Measurements from ENCODE around the gene AFG3L2.

The AFG3L2 gene

DNA sequence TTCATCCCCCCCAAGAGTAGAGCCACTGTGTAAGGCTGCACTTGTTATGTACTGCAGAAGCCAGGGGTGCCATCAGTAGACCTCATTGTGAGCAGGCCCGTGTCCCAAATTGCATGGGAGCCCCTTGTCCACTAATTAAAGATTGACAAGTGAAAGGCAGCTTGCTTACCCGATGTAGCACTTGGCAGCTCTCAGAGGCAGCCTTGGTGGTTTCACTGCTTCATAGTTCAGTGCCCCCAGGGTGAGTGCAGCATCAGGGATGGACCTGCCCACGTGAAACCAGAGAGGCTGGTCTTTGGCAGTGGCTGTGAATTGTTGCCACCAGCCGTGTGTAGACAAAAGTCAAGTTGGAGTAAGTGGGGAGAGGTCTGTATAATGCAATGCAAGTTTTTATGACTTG lies 55.7 kb downstream of the AFG3L2 start:
- H3K4me3 ChIP-seq (ENCODE audit: control insufficient read depth, low read depth, low read length), result no peak overlapping the region
- DNase-seq (ENCODE audit: low read depth), result no peak
- TF ChIP-seq, protein P1, sequence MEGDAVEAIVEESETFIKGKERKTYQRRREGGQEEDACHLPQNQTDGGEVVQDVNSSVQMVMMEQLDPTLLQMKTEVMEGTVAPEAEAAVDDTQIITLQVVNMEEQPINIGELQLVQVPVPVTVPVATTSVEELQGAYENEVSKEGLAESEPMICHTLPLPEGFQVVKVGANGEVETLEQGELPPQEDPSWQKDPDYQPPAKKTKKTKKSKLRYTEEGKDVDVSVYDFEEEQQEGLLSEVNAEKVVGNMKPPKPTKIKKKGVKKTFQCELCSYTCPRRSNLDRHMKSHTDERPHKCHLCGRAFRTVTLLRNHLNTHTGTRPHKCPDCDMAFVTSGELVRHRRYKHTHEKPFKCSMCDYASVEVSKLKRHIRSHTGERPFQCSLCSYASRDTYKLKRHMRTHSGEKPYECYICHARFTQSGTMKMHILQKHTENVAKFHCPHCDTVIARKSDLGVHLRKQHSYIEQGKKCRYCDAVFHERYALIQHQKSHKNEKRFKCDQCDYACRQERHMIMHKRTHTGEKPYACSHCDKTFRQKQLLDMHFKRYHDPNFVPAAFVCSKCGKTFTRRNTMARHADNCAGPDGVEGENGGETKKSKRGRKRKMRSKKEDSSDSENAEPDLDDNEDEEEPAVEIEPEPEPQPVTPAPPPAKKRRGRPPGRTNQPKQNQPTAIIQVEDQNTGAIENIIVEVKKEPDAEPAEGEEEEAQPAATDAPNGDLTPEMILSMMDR (IDR thresholded peaks at IDR 0.05; ENCODE audit: control insufficient read depth, insufficient read depth, low read depth, low read length, missing control alignments), result no peak

DNA sequence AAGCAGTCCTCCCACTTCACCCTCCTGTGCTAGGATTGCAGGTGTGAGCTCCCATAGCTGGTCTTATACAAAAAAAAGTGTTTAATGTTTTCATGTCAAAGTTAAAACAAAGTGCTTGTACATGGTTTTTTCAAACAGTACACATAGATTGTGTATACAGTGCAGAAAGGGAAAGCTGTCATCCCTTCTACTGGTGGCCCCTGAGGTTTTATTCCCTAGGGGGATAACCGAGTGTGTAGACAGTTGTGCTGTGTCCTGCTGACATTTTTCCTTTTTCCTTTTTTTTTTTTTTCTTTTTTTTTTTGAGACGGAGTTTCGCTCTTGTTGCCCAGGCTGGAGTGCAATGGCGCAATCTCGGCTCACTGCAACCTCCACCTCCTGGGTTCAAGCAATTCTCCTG lies 58.2 kb downstream of the AFG3L2 start:
- DNase-seq (ENCODE audit: low read depth), result no peak
- TF ChIP-seq, protein P1 (IDR thresholded peaks at IDR 0.05; ENCODE audit: control insufficient read depth, insufficient read depth, low read depth, low read length, missing control alignments), result no peak
- no peak overlapping the region for H3K4me3 ChIP-seq (ENCODE audit: control insufficient read depth, low read depth, low read length)

DNA sequence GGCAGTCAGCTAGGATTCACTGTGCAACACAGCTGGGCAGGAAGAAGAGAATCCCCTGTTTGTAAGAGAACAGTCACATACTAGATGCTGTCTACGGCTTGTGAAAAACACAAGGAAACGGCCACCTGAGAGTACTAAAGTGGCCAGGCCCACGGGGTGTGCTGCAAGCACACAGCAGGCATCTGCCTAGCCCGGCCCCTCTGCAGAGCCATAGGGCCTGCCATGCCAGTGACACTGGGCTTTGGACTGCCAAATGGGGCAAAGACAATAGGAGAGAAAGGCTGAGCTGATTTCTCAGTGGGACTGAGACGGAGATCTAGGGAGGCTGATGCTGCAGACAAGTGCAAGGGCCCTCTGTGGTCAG lies 58.7 kb downstream of the AFG3L2 start:
- DNase-seq (ENCODE audit: low read depth), result no peak
- TF ChIP-seq, protein P1 (IDR thresholded peaks at IDR 0.05; ENCODE audit: control insufficient read depth, insufficient read depth, low read depth, low read length, missing control alignments), result no peak
- no peak overlapping the region for H3K4me3 ChIP-seq (ENCODE audit: control insufficient read depth, low read depth, low read length)

DNA sequence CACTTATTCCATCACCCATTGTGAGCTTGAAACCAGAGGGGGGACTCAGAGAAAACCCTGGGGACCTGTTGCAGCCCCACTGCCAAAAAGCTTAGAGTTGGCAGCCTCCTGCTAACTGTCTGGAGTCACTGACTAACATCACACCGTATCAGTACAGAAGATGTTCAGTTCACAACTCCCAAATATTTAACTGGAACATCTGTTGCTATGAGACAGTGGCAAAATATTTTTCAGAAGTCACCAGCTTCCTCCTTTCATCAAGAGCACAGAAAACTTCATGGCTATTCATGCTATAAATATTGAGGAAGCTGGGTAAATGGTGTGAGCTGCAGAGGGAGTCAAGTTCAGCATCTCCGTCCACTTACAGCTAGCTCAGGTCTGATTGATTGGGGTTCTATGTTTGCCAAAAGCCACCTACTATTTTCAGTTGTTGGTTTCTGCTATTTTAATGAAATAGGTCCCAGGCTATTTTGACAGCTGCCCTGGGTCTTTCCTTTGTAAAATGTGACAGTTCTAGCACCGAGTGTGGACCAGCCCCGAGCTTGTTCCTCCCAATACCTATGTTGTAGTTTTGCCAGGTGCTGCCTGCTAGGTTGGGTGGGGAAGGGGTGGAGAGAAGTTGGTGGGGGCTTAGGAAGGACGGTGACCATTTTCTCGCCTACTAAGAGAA lies 59.2 kb downstream of the AFG3L2 start:
- H3K4me3 ChIP-seq (ENCODE audit: control insufficient read depth, low read depth, low read length), result no peak overlapping the region
- DNase-seq (ENCODE audit: low read depth), result no peak

DNA sequence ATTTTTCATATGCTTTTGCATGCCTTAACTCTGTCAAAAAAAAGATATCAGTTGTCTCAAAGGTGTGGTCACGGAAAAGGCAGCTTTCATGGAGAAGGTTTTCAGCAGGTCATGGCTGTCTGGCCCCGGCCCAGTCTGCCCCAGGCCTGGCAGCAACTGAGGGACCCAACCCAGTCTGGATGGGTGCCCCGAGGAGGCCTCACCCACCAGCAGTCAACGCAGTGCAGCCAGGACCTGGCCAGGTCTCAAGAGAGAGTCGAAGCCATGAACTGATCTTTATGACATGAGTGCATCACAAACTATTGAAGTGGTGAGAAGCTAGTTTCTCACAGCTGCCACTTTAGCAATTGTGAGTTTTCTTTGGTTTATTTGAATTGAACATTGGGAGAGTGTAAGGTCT lies 61.1 kb downstream of the AFG3L2 start:
- DNase-seq (ENCODE audit: low read depth), result no peak
- no peak overlapping the region for H3K4me3 ChIP-seq (ENCODE audit: control insufficient read depth, low read depth, low read length)
- TF ChIP-seq, protein P1 (IDR thresholded peaks at IDR 0.05; ENCODE audit: control insufficient read depth, insufficient read depth, low read depth, low read length, missing control alignments), result no peak

More for the DNA sequence above, 59.2 kb downstream of the AFG3L2 start:
- TF ChIP-seq, protein P1 (IDR thresholded peaks at IDR 0.05; ENCODE audit: control insufficient read depth, insufficient read depth, low read depth, low read length, missing control alignments), result no peak

DNA sequence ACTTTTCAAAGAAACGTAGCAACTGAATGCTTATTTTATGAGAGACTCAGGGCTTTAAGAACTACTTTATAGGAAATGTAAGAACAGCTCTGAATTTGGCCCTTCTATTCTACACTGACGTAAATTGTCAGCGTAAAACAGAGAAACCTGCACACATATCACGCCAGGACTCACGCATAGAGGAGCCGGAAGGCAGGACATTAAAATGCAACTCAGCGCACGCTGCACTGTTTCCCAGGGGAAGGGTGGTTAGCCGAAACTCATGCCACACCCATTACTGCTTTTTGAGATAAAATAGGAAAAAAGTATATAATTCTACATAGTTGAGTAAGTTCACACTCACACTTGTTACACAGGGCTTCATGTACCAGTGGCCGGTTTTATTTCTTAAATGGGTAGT lies 61.5 kb downstream of the AFG3L2 start:
- DNase-seq (ENCODE audit: low read depth), result no peak
- no peak overlapping the region for H3K4me3 ChIP-seq (ENCODE audit: control insufficient read depth, low read depth, low read length)
- TF ChIP-seq, protein P1 (IDR thresholded peaks at IDR 0.05; ENCODE audit: control insufficient read depth, insufficient read depth, low read depth, low read length, missing control alignments), result no peak

Measured in AG09309 (cell line).